Colonic mucosa (tissue), 4 donors: ENCODE measurements around the gene IFT43. TPM values are rescaled to one million over a fixed set of nuclear protein-coding genes. Genes with fewer than 3 reads are reported as not detected.

Experiments used
- DNase-seq: peaks from one replicate; pipeline ENCODE4 v3.0.0-alpha.2; 2020
- H3K27ac ChIP-seq: fragments of 200-600 bp; one replicate; pipeline ENCODE4 v1.8.0; 2021
- H3K27me3 ChIP-seq: fragments of 200-600 bp; one replicate; pipeline ENCODE4 v1.8.0; 2021
- H3K36me3 ChIP-seq: fragments of 200-600 bp; one replicate; pipeline ENCODE4 v1.8.0; 2021
- H3K4me1 ChIP-seq: fragments of 200-600 bp; one replicate; pipeline ENCODE4 v1.8.0; 2021; ENCODE audit warnings: mild to moderate bottlenecking
- H3K4me3 ChIP-seq: fragments of 200-600 bp; one replicate; pipeline ENCODE4 v1.8.0; 2021
- H3K9ac ChIP-seq, 2 donors: one replicate each; pipeline ENCODE4 v1.7.0; 2013; ENCODE audit warnings: control low read depth in 2 of 2, low read depth in 2 of 2, low read length in 2 of 2
- H3K9me3 ChIP-seq: fragments of 200-600 bp; one replicate; pipeline ENCODE4 v1.8.0; 2021
- CTCF ChIP-seq: fragments of 200-600 bp; IDR thresholded peaks from one replicate; pipeline ENCODE4 v1.8.0; 2022; ENCODE audit warnings: antibody characterized with exemption, mild to moderate bottlenecking
- intact Hi-C: fragments of 100-400 bp; cut with DNase I; formaldehyde crosslinking; loops from one replicate; pipeline ENCODE4 v1.14.1; 2022
- total RNA-seq, 2 donors: library from RNA; stranded (reverse); fragmentation: NEBNext Ultra II Directional in 1 of 2; extraction: Animal tissue kit (Norgen Biotek cat#: 25700) in 1 of 2; gene quantifications; one replicate each; pipeline ENCODE4 v1.2.1, GENCODE V29; 2021
- donor health status: healthy.
- donor health status: DM: no; HTN: no; CAD: no.
- donor health status: DM: no; HTN: no; CAD: no.

Gene IFT43
- total RNA-seq, 2 donors from 2014 or later: 26.5 to 26.6 TPM

- DNase-seq: no peak
- H3K4me3 ChIP-seq: no peak overlapping the region
- no peaks in the 10 kb centered on the region for H3K4me1 ChIP-seq
- H3K36me3 ChIP-seq: no peaks in the 10 kb centered on the region
- H3K27ac ChIP-seq: no peak overlapping the region
- no peaks in the 10 kb centered on the region for H3K27me3 ChIP-seq
- H3K9ac ChIP-seq: no peak overlapping the region
- intact Hi-C loops: no loop called here
- no peaks in the 10 kb centered on the region for H3K9me3 ChIP-seq
- TF ChIP-seq CTCF: no peak
Measured at GRCh38 chr14:76098047-76098446, 112.5 kb downstream of the IFT43 start.

- no peaks in the 10 kb centered on the region for H3K36me3 ChIP-seq
- H3K4me3 ChIP-seq: no peak overlapping the region
- H3K9ac ChIP-seq: no peak overlapping the region
- DNase-seq: no peak
- TF ChIP-seq CTCF: no peak
- H3K27ac ChIP-seq: no peak overlapping the region
- no peaks in the 10 kb centered on the region for H3K4me1 ChIP-seq
- intact Hi-C loops: no loop called here
- H3K27me3 ChIP-seq: no peaks in the 10 kb centered on the region
- H3K9me3 ChIP-seq: no peaks in the 10 kb centered on the region
Measured at GRCh38 chr14:76098916-76099675, 113.5 kb downstream of the IFT43 start.

- intact Hi-C loops: no loop called here
- no peaks in the 10 kb centered on the region for H3K4me1 ChIP-seq
- no peak for DNase-seq
- H3K36me3 ChIP-seq: no peaks in the 10 kb centered on the region
- H3K9me3 ChIP-seq: no peaks in the 10 kb centered on the region
- no peak overlapping the region for H3K9ac ChIP-seq
- H3K27ac ChIP-seq: no peak overlapping the region
- no peaks in the 10 kb centered on the region for H3K27me3 ChIP-seq
- H3K4me3 ChIP-seq: no peak overlapping the region
- TF ChIP-seq CTCF: no peak
Measured at GRCh38 chr14:76100236-76100635, 114.7 kb downstream of the IFT43 start.

GRCh38 chr14:76101391-76102379, 116.1 kb downstream of the IFT43 start:
- DNase-seq: no peak
- Histone ChIP-seq H3K9ac (no peak overlapping the region), H3K4me3 (no peak overlapping the region), H3K4me1 (no peaks in the 10 kb centered on the region), H3K27me3 (no peaks in the 10 kb centered on the region), H3K36me3 (no peaks in the 10 kb centered on the region), H3K9me3 (no peaks in the 10 kb centered on the region), H3K27ac (no peak overlapping the region)
- intact Hi-C loops: no loop called here
- TF ChIP-seq CTCF: no peak

GRCh38 chr14:76104802-76105355, 119.3 kb downstream of the IFT43 start:
- no peak overlapping the region for H3K27ac ChIP-seq

More at GRCh38 chr14:76104802-76105355, 119.3 kb downstream of the IFT43 start:
- Histone ChIP-seq H3K27me3 (no peaks in the 10 kb centered on the region), H3K4me3 (no peak overlapping the region), H3K9me3 (no peaks in the 10 kb centered on the region), H3K4me1 (no peaks in the 10 kb centered on the region), H3K9ac (no peak overlapping the region), H3K36me3 (no peaks in the 10 kb centered on the region)
- DNase-seq: no peak
- intact Hi-C loops: no loop called here
- no peak for TF ChIP-seq CTCF
